BJ (cell line): ENCODE results near the gene KCND2. TPM values are rescaled to one million over a fixed set of nuclear protein-coding genes. Genes with fewer than 3 reads are reported as not detected.

ENCODE experiments used
- CTCF ChIA-PET: fragments of 350-600 bp; formaldehyde crosslinking; extraction: SDS; loops from one replicate; lab custom pipeline; 2021; ENCODE audit warnings: antibody characterized with exemption, inconsistent platforms; lab: Yijun Ruan, JAX
- POLR2A ChIA-PET: fragments of 300-600 bp; sonication (Branson Sonifier 250); formaldehyde crosslinking; extraction: SDS; loops from one replicate; lab custom pipeline; 2021; ENCODE audit warnings: antibody characterized with exemption; lab: Charles Lee
- DNase-seq: peaks from one replicate; pipeline ENCODE4 v3.0.0-alpha.2; 2011; ENCODE audit warnings: low read depth
- H3K27me3 ChIP-seq: 2 replicates; pipeline ENCODE4 v1.6.0; 2011; ENCODE audit warnings: low read length; ENCODE audit not compliant: control insufficient read depth, insufficient read depth
- H3K36me3 ChIP-seq: 2 replicates; pipeline ENCODE4 v1.5.1; 2011; ENCODE audit warnings: low read length; ENCODE audit not compliant: control insufficient read depth, insufficient read depth
- H3K4me3 ChIP-seq: 2 replicates; pipeline ENCODE4 v1.5.1; 2011; ENCODE audit warnings: low read depth, mild to moderate bottlenecking, control low read depth, low read length
- polyA plus RNA-seq: library from polyadenylated mRNA; depleted of rRNA; stranded (reverse); fragments of >200 nt; gene quantifications from 2 replicates; pipeline ENCODE4 v1.2.3, GENCODE V29; 2011
- TF ChIP-seq, protein P1 (sequence below): IDR thresholded peaks from 2 replicates; pipeline ENCODE4 v1.5.1; 2011; ENCODE audit warnings: low read depth, mild to moderate bottlenecking, control low read depth, inconsistent platforms, low read length, moderate library complexity; ENCODE audit not compliant: insufficient read depth

The KCND2 gene
- polyA plus RNA-seq, 1 experiment: not detected

DNA sequence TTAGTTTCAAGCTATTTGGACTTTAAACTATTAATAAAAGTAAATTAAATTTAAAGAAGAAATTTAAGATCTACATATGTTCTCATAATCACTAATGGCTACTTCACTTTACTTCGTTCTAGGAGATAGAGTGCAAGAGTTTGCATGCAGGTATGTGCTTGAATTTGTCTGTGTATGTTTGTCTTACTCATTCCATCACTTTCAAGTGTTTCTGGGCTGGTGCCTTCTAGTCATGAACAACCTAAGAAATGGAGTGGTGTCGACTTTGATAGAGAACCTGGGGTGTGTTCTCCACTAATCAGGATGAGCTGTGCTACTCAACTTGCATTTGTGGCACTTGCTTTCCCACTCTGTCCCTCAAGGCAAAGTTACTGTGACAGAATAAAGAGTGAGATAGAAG, 169.9 kb downstream of the KCND2 start:
- TF ChIP-seq, protein P1, sequence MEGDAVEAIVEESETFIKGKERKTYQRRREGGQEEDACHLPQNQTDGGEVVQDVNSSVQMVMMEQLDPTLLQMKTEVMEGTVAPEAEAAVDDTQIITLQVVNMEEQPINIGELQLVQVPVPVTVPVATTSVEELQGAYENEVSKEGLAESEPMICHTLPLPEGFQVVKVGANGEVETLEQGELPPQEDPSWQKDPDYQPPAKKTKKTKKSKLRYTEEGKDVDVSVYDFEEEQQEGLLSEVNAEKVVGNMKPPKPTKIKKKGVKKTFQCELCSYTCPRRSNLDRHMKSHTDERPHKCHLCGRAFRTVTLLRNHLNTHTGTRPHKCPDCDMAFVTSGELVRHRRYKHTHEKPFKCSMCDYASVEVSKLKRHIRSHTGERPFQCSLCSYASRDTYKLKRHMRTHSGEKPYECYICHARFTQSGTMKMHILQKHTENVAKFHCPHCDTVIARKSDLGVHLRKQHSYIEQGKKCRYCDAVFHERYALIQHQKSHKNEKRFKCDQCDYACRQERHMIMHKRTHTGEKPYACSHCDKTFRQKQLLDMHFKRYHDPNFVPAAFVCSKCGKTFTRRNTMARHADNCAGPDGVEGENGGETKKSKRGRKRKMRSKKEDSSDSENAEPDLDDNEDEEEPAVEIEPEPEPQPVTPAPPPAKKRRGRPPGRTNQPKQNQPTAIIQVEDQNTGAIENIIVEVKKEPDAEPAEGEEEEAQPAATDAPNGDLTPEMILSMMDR: no peak
- Histone ChIP-seq H3K36me3 (no peaks in the 10 kb centered on the region), H3K4me3 (no peak overlapping the region), H3K27me3 (no peaks in the 10 kb centered on the region)
- ChIA-PET POLR2A (no interaction called here), CTCF (no interaction called here)
- no peak for DNase-seq

DNA sequence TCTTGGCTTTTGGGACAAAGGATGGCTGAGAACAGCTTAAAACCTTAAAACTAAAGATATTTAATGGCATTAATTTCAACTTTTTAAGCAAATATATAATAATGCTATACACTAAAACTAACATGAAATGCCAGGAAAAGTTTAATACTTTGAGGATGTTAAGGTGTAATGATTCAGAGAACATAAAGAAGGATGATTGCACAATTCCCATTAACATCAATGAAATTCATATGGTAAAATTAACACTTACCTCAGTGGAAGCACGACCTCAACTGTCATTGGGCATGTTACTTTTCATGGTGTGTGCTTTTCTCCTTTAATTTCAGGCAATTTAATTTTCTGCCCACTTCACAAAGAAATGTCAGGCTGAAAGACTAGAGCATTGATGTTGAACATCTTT, 171.7 kb downstream of the KCND2 start:
- no peak for DNase-seq
- ChIA-PET CTCF (no interaction called here), POLR2A (no interaction called here)
- TF ChIP-seq, protein P1: no peak
- H3K36me3 ChIP-seq: no peaks in the 10 kb centered on the region
- no peak overlapping the region for H3K4me3 ChIP-seq
- H3K27me3 ChIP-seq: no peaks in the 10 kb centered on the region

DNA sequence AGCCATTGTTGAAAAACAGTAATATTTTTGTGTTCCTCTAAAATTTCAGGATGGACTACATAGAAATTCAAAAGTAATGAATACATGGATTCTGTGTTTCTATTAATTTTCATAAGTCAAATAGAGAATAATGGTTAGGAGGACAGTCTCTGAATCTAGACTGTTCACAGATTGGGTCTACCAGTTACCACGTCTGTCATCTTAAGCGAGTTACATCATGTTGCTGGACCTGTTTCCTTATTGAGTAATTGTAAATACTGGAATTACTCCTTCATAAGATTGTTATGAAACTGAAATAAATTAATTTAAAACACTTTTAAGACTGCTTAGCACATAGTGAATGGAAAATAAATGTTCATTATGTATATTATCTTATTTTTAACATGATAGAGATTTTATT, 172.3 kb downstream of the KCND2 start:
- CTCF ChIA-PET: no interaction called here
- no peak for DNase-seq
- POLR2A ChIA-PET: no interaction called here
- no peaks in the 10 kb centered on the region for H3K36me3 ChIP-seq
- no peaks in the 10 kb centered on the region for H3K27me3 ChIP-seq
- no peak overlapping the region for H3K4me3 ChIP-seq
- TF ChIP-seq, protein P1: no peak

DNA sequence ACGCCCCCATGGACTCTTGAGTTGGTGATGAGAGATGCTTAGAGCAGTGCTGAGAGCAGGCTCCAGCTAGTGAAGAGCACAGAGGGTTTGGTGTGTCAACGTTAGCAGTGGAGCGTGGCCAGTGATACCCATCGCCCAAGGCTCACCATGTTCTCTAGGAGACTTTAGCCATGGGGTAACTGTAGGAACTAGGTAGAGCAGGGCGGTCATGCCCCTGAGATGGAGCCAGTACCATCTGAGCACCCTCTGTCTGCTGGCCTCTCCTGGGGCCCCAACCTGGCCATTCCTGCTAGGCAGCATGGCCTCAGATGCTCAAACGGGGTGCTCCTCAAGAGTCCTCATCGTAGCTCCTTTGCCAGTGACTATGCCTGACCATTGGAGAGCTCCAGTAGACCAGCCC, 179.7 kb downstream of the KCND2 start:
- H3K4me3 ChIP-seq: no peak overlapping the region
- TF ChIP-seq, protein P1: no peak
- no peak for DNase-seq
- no peaks in the 10 kb centered on the region for H3K36me3 ChIP-seq
- ChIA-PET POLR2A (no interaction called here), CTCF (no interaction called here)
- no peaks in the 10 kb centered on the region for H3K27me3 ChIP-seq

DNA sequence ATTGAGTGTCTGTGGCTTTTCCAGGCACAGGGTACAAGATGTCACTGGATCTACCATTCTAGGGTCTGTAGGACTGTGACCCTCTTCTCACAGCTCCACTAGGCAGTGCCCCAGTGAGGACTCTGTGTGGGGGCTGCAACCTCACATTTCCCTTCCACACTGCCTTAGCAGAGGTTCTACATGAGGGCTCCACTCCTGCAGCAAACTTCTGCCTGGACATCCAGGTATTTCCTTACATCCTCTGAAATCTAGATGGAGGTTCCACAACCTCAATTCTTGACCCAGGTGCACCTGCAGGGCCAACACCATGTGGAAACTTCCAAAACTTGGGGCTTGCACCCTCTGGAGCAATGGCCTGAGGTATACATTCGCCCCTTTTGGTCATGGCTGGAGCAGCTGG, 183.7 kb downstream of the KCND2 start:
- TF ChIP-seq, protein P1: no peak
- Histone ChIP-seq H3K36me3 (no peaks in the 10 kb centered on the region), H3K27me3 (no peaks in the 10 kb centered on the region), H3K4me3 (no peak overlapping the region)
- POLR2A ChIA-PET: no interaction called here
- CTCF ChIA-PET: no interaction called here
- no peak for DNase-seq
